Panc1 (cell line): ENCODE data around the gene SLC25A5.

Source experiments
- POLR2AphosphoS5 ChIP-seq: IDR thresholded peaks from 2 replicates; pipeline ENCODE4 v1.6.1; 2012; ENCODE audit warnings: mild to moderate bottlenecking, low read depth, low read length, moderate library complexity
- SIN3A ChIP-seq: IDR thresholded peaks from 2 replicates; pipeline ENCODE4 v1.6.1; 2012; ENCODE audit warnings: low read depth, mild to moderate bottlenecking, low read length, moderate library complexity, borderline replicate concordance; ENCODE audit not compliant: insufficient read depth
- TCF7L2 ChIP-seq: IDR thresholded peaks from 2 replicates; pipeline ENCODE4 v1.6.1; 2011; ENCODE audit warnings: mild to moderate bottlenecking, low read depth, low read length, inconsistent platforms
- TF ChIP-seq, protein P1 (sequence below): fragments of 450-650 bp; IDR thresholded peaks from 2 replicates; pipeline ENCODE4 v1.5.1; 2017; ENCODE audit warnings: mild to moderate bottlenecking
- TF ChIP-seq, protein P2 (sequence below), 2 experiments: IDR thresholded peaks; 2 replicates each; pipeline ENCODE4 v1.6.1; 2011 to 2012; ENCODE audit warnings: low read depth in 2 of 2, control low read depth in 1 of 2, low read length in 1 of 2, mild to moderate bottlenecking in 1 of 2, moderate library complexity in 1 of 2; ENCODE audit not compliant: insufficient read depth in 1 of 2

DNA sequence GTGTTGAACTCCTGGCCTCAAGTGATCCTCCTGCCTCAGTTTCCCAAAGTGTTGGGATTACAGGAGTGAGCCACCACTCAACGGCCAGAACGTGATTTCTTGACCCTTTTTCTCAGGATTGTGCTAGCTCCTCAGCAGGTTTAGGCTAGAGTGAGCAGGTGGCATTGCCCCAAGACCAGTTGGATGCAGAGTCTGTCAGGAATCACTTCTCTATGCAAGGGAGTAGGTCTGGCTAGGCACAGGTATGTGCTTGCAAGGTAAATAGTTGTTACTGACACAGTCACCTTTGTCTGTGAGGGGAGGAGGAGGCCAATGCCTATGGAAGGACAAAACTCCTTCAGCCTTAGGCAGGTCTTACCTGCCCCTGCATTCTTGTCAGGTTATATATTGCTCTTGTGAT lies 24.2 kb downstream of the SLC25A5 start:
- TF ChIP-seq, protein P1, sequence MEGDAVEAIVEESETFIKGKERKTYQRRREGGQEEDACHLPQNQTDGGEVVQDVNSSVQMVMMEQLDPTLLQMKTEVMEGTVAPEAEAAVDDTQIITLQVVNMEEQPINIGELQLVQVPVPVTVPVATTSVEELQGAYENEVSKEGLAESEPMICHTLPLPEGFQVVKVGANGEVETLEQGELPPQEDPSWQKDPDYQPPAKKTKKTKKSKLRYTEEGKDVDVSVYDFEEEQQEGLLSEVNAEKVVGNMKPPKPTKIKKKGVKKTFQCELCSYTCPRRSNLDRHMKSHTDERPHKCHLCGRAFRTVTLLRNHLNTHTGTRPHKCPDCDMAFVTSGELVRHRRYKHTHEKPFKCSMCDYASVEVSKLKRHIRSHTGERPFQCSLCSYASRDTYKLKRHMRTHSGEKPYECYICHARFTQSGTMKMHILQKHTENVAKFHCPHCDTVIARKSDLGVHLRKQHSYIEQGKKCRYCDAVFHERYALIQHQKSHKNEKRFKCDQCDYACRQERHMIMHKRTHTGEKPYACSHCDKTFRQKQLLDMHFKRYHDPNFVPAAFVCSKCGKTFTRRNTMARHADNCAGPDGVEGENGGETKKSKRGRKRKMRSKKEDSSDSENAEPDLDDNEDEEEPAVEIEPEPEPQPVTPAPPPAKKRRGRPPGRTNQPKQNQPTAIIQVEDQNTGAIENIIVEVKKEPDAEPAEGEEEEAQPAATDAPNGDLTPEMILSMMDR, result no peak
- TF ChIP-seq POLR2AphosphoS5 (no peak), TCF7L2 (no peak), SIN3A (no peak)
- TF ChIP-seq, protein P2, sequence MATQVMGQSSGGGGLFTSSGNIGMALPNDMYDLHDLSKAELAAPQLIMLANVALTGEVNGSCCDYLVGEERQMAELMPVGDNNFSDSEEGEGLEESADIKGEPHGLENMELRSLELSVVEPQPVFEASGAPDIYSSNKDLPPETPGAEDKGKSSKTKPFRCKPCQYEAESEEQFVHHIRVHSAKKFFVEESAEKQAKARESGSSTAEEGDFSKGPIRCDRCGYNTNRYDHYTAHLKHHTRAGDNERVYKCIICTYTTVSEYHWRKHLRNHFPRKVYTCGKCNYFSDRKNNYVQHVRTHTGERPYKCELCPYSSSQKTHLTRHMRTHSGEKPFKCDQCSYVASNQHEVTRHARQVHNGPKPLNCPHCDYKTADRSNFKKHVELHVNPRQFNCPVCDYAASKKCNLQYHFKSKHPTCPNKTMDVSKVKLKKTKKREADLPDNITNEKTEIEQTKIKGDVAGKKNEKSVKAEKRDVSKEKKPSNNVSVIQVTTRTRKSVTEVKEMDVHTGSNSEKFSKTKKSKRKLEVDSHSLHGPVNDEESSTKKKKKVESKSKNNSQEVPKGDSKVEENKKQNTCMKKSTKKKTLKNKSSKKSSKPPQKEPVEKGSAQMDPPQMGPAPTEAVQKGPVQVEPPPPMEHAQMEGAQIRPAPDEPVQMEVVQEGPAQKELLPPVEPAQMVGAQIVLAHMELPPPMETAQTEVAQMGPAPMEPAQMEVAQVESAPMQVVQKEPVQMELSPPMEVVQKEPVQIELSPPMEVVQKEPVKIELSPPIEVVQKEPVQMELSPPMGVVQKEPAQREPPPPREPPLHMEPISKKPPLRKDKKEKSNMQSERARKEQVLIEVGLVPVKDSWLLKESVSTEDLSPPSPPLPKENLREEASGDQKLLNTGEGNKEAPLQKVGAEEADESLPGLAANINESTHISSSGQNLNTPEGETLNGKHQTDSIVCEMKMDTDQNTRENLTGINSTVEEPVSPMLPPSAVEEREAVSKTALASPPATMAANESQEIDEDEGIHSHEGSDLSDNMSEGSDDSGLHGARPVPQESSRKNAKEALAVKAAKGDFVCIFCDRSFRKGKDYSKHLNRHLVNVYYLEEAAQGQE (IDR thresholded peaks at IDR 0.05; ENCODE audit: insufficient read depth in 1 of 2, low read depth in 2 of 2, low read length in 1 of 2), result no peak
